ENCODE data around the gene EGFL7. TPM values are rescaled to one million over a fixed set of nuclear protein-coding genes. Genes with fewer than 3 reads are reported as not detected.
A peak's percentile ranks its signal among the peaks of the same experiment; 100 is the strongest.

EGFL7 gene
- total and polyA plus RNA-seq, 2 of the 13 experiments (the other 11 are each of a cell fraction or from before 2014, with no cell fraction given), result 0.20 to 5.1 TPM

- H3K27ac ChIP-seq (ENCODE audit: extremely low read length, insufficient read depth, low read length), result no peak overlapping the region
- peaks cover 42 to 92% of the 10 kb centered on the region in 2 experiments for H3K27me3 ChIP-seq (ENCODE audit: control insufficient read depth in 1 of 2, insufficient read depth in 2 of 2, low read length in 2 of 2)
- ChIA-PET POLR2A (no interaction called here), CTCF (ENCODE audit: low intra/inter-chr PET ratio, low total read pairs) (no interaction called here)
- no peak for TF ChIP-seq SIX1 (CRISPR knock-in tag; IDR thresholded peaks at IDR 0.05; ENCODE audit: borderline replicate concordance)
- TF ChIP-seq, protein P1, sequence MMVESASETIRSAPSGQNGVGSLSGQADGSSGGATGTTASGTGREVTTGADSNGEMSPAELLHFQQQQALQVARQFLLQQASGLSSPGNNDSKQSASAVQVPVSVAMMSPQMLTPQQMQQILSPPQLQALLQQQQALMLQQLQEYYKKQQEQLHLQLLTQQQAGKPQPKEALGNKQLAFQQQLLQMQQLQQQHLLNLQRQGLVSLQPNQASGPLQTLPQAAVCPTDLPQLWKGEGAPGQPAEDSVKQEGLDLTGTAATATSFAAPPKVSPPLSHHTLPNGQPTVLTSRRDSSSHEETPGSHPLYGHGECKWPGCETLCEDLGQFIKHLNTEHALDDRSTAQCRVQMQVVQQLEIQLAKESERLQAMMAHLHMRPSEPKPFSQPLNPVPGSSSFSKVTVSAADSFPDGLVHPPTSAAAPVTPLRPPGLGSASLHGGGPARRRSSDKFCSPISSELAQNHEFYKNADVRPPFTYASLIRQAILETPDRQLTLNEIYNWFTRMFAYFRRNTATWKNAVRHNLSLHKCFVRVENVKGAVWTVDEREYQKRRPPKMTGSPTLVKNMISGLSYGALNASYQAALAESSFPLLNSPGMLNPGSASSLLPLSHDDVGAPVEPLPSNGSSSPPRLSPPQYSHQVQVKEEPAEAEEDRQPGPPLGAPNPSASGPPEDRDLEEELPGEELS (CRISPR knock-in tag; IDR thresholded peaks at IDR 0.05), result no peak
- peak; percentile 14; the same call in 1 of the 2 replicates for TF ChIP-seq ZNF263 (CRISPR knock-in tag; IDR thresholded peaks at IDR 0.05)
- no peak for TF ChIP-seq PHF20 (CRISPR knock-in tag; IDR thresholded peaks at IDR 0.05)
- no peak for TF ChIP-seq ZFP36L1 (CRISPR knock-in tag; IDR thresholded peaks at IDR 0.05)
- BruUV-seq (replicated peaks), result no TSS peak
- H3K4me2 ChIP-seq (ENCODE audit: low read depth, low read length), result no peak overlapping the region
- in situ Hi-C loops (cut with HindIII; ENCODE audit: extremely low pct_ligation_motif_present, low pct_unique_long_range_greater_than_20kb) (no loop called here), intact Hi-C loops (cut with micrococcal nuclease; ENCODE audit: unreplicated experiment) (no loop called here)
- WGBS (ENCODE audit: low lambda C conversion rate), result 19% methylated on average over 4 of the region's 13 CpGs
- H4K20me1 ChIP-seq (ENCODE audit: insufficient read depth, low read length), result no peaks in the 10 kb centered on the region
- H3K4me1 ChIP-seq (ENCODE audit: insufficient read depth, low read length), result peaks cover 27% of the 10 kb centered on the region
- no peak for DNase-seq (ENCODE audit: low spot score)
- no peak overlapping the region for H3K4me3 ChIP-seq (replicated peaks in 1 of 3; ENCODE audit: insufficient read depth in 1 of 3, low read depth in 2 of 3, low read length in 3 of 3)
- no peaks in the 10 kb centered on the region for H3K79me2 ChIP-seq (ENCODE audit: insufficient read depth, low read length)
- no peak for FAIRE-seq
- ATAC-seq, result no peak
- H3K9me3 ChIP-seq (ENCODE audit: low read length), result no peaks in the 10 kb centered on the region
- H2AFZ ChIP-seq (ENCODE audit: low read length), result no peak overlapping the region
- H3K36me3 ChIP-seq (replicated peaks in 1 of 2; ENCODE audit: control insufficient read depth in 1 of 2, insufficient read depth in 2 of 2, low read length in 2 of 2), result no peaks in the 10 kb centered on the region
- no peak overlapping the region for H3K9ac ChIP-seq (ENCODE audit: insufficient read depth, low read depth, low read length)
Observed at GRCh38 chr9:136660971-136661550, 1.7 kb upstream of the EGFL7 start.

GRCh38 chr9:136661641-136662325 lies 933 bp upstream of the EGFL7 start:
- H3K4me2 ChIP-seq (ENCODE audit: low read depth, low read length), result no peak overlapping the region
- H3K79me2 ChIP-seq (ENCODE audit: insufficient read depth, low read length), result no peaks in the 10 kb centered on the region
- TF ChIP-seq HMG20A (CRISPR knock-in tag; IDR thresholded peaks at IDR 0.05; ENCODE audit: borderline replicate concordance), result no peak
- TF ChIP-seq, protein P2, sequence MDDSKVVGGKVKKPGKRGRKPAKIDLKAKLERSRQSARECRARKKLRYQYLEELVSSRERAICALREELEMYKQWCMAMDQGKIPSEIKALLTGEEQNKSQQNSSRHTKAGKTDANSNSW (CRISPR knock-in tag; IDR thresholded peaks at IDR 0.05; ENCODE audit: borderline replicate concordance), result no peak
- no peak for TF ChIP-seq HOXD1 (CRISPR knock-in tag; IDR thresholded peaks at IDR 0.05)
- TF ChIP-seq STAG1 (CRISPR knock-in tag; IDR thresholded peaks at IDR 0.05), result no peak
- no peak for TF ChIP-seq ZNF367 (CRISPR knock-in tag; IDR thresholded peaks at IDR 0.05; ENCODE audit: borderline replicate concordance)
- no peak for TF ChIP-seq ZNF468 (CRISPR knock-in tag; IDR thresholded peaks at IDR 0.05)
- no peak for TF ChIP-seq TEAD3 (CRISPR knock-in tag; optimal IDR thresholded peaks at IDR 0.05; ENCODE audit: borderline replicate concordance)
- no peak for TF ChIP-seq SIX4 (CRISPR knock-in tag; IDR thresholded peaks at IDR 0.05)
- FAIRE-seq (no peak), ATAC-seq (no peak), DNase-seq (ENCODE audit: low spot score) (no peak)
- peaks cover 23% of the 10 kb centered on the region for H3K4me1 ChIP-seq (ENCODE audit: insufficient read depth, low read length)
- no peaks in the 10 kb centered on the region for H4K20me1 ChIP-seq (ENCODE audit: insufficient read depth, low read length)
- no peak overlapping the region for H2AFZ ChIP-seq (ENCODE audit: low read length)
- H3K4me3 ChIP-seq (replicated peaks in 1 of 3; ENCODE audit: insufficient read depth in 1 of 3, low read depth in 2 of 3, low read length in 3 of 3), result no peak overlapping the region
- H3K9ac ChIP-seq (ENCODE audit: insufficient read depth, low read depth, low read length), result no peak overlapping the region
- peaks cover 39 to 90% of the 10 kb centered on the region in 2 experiments for H3K27me3 ChIP-seq (ENCODE audit: control insufficient read depth in 1 of 2, insufficient read depth in 2 of 2, low read length in 2 of 2)
- no TSS peak for BruUV-seq (replicated peaks)
- intact Hi-C loops (cut with micrococcal nuclease; ENCODE audit: unreplicated experiment), result no loop called here
- CTCF ChIA-PET (ENCODE audit: low intra/inter-chr PET ratio, low total read pairs), result no interaction called here
- WGBS (ENCODE audit: low lambda C conversion rate), result no CpG with 5 or more reads among the region's 22 CpGs
- H3K27ac ChIP-seq (ENCODE audit: extremely low read length, insufficient read depth, low read length), result no peak overlapping the region
- H3K36me3 ChIP-seq (replicated peaks in 1 of 2; ENCODE audit: control insufficient read depth in 1 of 2, insufficient read depth in 2 of 2, low read length in 2 of 2), result no peaks in the 10 kb centered on the region
- POLR2A ChIA-PET, result no interaction called here
- no peaks in the 10 kb centered on the region for H3K9me3 ChIP-seq (ENCODE audit: low read length)
- in situ Hi-C loops (cut with HindIII; ENCODE audit: extremely low pct_ligation_motif_present, low pct_unique_long_range_greater_than_20kb), result no loop called here

Measured in HepG2 (cell line).